Kidney (tissue), 14 donors: ENCODE results near the gene INF2. TPM values are rescaled to one million over a fixed set of nuclear protein-coding genes. Genes with fewer than 3 reads are reported as not detected.

ENCODE experiments used
- DNase-seq, 5 donors: peaks; one replicate each; pipeline ENCODE4 v3.0.0-alpha.2; 2013 to 2020
- FAIRE-seq: peaks from 2 replicates; lab custom pipeline; 2012; peaks lifted over from hg19 to GRCh38; lab: Jason Lieb, UNC
- H3K27ac ChIP-seq, 2 donors: one replicate each; pipeline ENCODE4 v1.7.0; 2013; ENCODE audit warnings: low read depth in 2 of 2, low read length in 2 of 2, inconsistent platforms in 1 of 2
- H3K27me3 ChIP-seq: one replicate; pipeline ENCODE4 v1.7.1; 2013; ENCODE audit warnings: low read length, inconsistent platforms; ENCODE audit not compliant: control insufficient read depth, insufficient read depth
- H3K36me3 ChIP-seq, 3 donors: one replicate each; pipeline versions ENCODE4 v1.7.0 to v1.7.1; 2013; ENCODE audit warnings: low read length in 3 of 3, control low read depth in 1 of 3, inconsistent platforms in 1 of 3; ENCODE audit not compliant: insufficient read depth in 3 of 3, control insufficient read depth in 2 of 3
- H3K4me1 ChIP-seq, 3 donors: one replicate each; pipeline versions ENCODE4 v1.7.0 to v1.7.1; 2013; ENCODE audit warnings: low read length in 3 of 3, inconsistent platforms in 1 of 3, low read depth in 1 of 3; ENCODE audit not compliant: control insufficient read depth in 2 of 3, insufficient read depth in 2 of 3
- H3K4me3 ChIP-seq, 3 donors: one replicate each; pipeline versions ENCODE4 v1.7.0 to v1.8.1; 2013; ENCODE audit warnings: low read length in 3 of 3, control low read depth in 1 of 3, inconsistent platforms in 1 of 3
- H3K9ac ChIP-seq, 3 donors: one replicate each; pipeline versions ENCODE4 v1.7.0 to v1.7.1; 2013; ENCODE audit warnings: low read length in 3 of 3, control low read depth in 1 of 3, inconsistent platforms in 1 of 3
- H3K9me3 ChIP-seq, 3 donors: one replicate each; pipeline versions ENCODE4 v1.7.0 to v1.7.1; 2013; ENCODE audit warnings: low read length in 3 of 3, control low read depth in 1 of 3, inconsistent platforms in 1 of 3; ENCODE audit not compliant: control insufficient read depth in 2 of 3, insufficient read depth in 1 of 3
- intact Hi-C: fragments of 100-400 bp; cut with DNase I; formaldehyde crosslinking; loops from one replicate; pipeline ENCODE4 v1.11.1; 2022
- polyA plus RNA-seq: library from polyadenylated mRNA; stranded (reverse); fragments of 350-450 nt; fragmentation: Illumina TruSeq; extraction: RNeasy Lipid Tissue Mini Kit (QIAGEN cat#74804); gene quantifications from one replicate; pipeline ENCODE4 v1.2.3, GENCODE V29; 2014; ENCODE audit warnings: low read depth, low replicate concordance; ENCODE audit not compliant: insufficient read depth
- total RNA-seq: library from RNA; stranded (reverse); fragmentation: NEBNext Ultra II Directional; extraction: Animal tissue kit (Norgen Biotek cat#: 25700); gene quantifications from one replicate; pipeline ENCODE4 v1.2.1, GENCODE V29; 2021
- TF ChIP-seq, protein P1 (sequence below): IDR thresholded peaks from 3 replicates; pipeline ENCODE4 v1.5.1; 2012; ENCODE audit warnings: mild to moderate bottlenecking, moderate library complexity, borderline replicate concordance; ENCODE audit not compliant: insufficient read depth; ENCODE audit errors: extremely low read depth
- donor health status: control.
- donor health status: control.
- donor health status: control.
- donor health status: control.
- donor health status: control.
- donor health status: DM: yes; HTN: yes; CAD: no.
- donor health status: Normal renal cell carcinoma (clear cell type).

Gene INF2
- total and polyA plus RNA-seq, 2 donors from 2014 or later = 58.5 to 82.7 TPM

DNA sequence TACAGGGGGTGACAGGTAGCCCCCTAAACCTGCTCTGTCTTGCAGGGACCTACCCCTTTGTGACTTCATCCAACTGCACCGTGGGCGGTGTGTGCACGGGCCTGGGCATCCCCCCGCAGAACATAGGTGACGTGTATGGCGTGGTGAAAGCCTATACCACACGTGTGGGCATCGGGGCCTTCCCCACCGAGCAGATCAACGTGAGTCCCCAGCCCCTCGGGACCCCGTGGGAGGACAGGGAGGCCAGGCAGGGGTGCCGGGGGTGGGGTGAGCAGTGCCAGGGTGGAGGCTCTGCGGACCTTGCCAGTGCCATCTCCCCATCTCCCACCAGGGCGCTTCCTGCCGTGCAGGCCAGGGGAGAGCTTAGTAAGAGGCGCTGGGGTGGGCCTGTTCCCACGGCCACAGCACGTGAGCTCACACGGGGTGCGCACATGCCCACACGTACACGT, 52.4 kb downstream of the INF2 start:
- intact Hi-C loops = no loop called here
- Histone ChIP-seq H3K27me3 (no peaks in the 10 kb centered on the region), H3K9me3 (no peaks in the 10 kb centered on the region), H3K27ac (no peak overlapping the region), H3K4me3 (no peak overlapping the region), H3K36me3 (peaks cover 4 to 12% (median 12%) of the 10 kb centered on the region in 3 donors), H3K9ac (no peak overlapping the region), H3K4me1 (peaks cover 0 to 2% (median 0%) of the 10 kb centered on the region in 3 donors)
- FAIRE-seq = no peak
- TF ChIP-seq, protein P1, sequence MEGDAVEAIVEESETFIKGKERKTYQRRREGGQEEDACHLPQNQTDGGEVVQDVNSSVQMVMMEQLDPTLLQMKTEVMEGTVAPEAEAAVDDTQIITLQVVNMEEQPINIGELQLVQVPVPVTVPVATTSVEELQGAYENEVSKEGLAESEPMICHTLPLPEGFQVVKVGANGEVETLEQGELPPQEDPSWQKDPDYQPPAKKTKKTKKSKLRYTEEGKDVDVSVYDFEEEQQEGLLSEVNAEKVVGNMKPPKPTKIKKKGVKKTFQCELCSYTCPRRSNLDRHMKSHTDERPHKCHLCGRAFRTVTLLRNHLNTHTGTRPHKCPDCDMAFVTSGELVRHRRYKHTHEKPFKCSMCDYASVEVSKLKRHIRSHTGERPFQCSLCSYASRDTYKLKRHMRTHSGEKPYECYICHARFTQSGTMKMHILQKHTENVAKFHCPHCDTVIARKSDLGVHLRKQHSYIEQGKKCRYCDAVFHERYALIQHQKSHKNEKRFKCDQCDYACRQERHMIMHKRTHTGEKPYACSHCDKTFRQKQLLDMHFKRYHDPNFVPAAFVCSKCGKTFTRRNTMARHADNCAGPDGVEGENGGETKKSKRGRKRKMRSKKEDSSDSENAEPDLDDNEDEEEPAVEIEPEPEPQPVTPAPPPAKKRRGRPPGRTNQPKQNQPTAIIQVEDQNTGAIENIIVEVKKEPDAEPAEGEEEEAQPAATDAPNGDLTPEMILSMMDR = no peak
- peak in 1 of 5 donors; percentile 77 for DNase-seq

DNA sequence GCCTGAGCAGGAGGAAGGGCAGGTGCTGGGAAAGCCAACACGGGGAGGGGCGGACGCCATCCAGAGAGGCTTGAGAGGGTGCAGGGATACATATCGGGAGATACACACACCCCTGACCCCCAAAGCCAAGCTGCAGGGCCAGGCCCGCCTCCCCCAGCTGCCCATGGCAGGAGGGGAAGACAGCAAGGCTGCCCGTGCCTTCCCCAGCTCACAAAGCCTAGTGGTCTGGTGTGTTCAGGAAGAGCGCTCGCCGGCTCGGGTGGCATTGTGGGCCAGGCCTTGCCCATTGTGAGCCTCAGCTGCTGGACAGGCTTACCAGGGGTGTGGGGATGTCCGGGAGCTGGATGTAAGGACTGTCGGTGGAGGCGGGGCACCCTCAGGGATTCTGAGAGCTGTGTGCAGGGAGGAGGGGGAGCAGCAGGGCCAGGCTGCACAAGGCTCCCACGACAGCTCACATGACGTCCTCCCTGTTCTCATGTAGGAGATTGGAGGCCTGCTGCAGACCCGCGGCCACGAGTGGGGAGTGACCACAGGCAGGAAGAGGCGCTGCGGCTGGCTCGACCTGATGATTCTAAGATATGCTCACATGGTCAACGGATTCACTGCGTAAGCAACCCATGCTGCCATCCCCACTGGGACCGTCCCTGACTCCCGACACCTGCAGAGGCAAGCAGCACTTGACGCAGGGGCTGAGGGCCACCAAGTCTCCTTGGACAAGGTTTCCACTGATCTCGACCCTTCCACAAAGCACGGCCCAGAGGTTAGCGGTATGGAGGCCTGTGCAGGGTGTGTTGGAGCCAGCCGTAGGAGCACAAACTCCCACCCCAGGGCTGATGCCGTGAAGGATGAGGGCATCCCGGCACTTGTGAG, 53.4 kb downstream of the INF2 start:
- no peaks in the 10 kb centered on the region for H3K27me3 ChIP-seq
- H3K4me1 ChIP-seq = peaks cover 0 to 2% (median 2%) of the 10 kb centered on the region in 3 donors
- FAIRE-seq (no peak), DNase-seq (peak in 1 of 5 donors; percentile 71)
- intact Hi-C loops = no loop called here
- no peak overlapping the region for H3K27ac ChIP-seq
- no peak overlapping the region for H3K4me3 ChIP-seq
- peaks cover 4 to 12% (median 12%) of the 10 kb centered on the region in 3 donors for H3K36me3 ChIP-seq
- TF ChIP-seq, protein P1 = no peak
- H3K9ac ChIP-seq = no peak overlapping the region
- no peaks in the 10 kb centered on the region for H3K9me3 ChIP-seq

DNA sequence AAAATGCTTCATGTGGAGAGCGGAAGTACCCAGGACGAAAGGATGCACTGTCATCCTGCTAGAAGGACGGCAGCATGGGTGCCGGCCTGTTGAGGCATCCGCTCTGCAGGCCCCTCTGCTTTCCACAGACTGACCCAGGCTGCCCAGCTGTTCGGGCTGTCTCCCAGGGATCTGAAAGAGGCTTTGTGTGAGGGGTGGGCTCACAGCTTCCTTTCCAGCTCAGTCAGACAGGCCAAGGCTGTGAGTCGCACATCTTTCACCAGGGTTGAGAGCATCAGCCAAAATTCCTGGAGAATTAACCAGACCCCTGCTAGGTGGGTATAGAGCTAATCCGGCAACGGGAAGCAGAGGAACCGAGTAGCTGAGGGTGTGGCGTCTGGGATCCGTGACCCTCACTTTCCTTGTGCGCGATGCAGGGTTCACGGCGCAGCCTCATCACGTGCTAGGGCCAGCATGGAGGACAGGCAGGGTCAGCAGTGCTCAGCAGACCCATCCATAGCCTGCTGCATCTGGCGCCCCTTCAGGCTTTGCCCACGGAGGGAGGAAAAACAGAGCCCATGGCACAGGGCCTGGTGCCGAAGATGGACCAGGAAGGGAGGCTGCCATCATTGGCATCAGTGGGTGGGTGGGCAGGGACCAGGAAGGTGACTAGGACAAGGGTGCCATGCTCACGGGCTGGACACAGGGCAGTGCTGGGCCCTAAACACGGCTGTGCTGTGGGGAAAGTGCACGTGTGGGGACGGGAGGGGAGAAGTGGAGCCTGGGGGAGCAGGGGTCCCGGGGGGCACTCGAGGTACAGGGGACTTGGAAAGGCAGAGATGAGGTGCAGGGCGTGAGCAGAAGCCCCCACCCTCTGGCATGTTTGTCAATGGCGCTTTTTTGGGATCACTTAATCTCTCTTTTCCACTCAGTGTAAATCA, 54.3 kb downstream of the INF2 start:
- Histone ChIP-seq H3K9ac (no peak overlapping the region), H3K9me3 (no peaks in the 10 kb centered on the region), H3K27me3 (no peaks in the 10 kb centered on the region), H3K4me3 (no peak overlapping the region), H3K27ac (no peak overlapping the region), H3K4me1 (peaks cover 2 to 5% (median 3%) of the 10 kb centered on the region in 3 donors), H3K36me3 (peaks cover 4 to 12% (median 12%) of the 10 kb centered on the region in 3 donors)
- DNase-seq = peak in 1 of 5 donors; percentile 59
- FAIRE-seq = no peak
- intact Hi-C loops = no loop called here
- TF ChIP-seq, protein P1 = no peak
